Eye (tissue), 1 donor: Measurements from ENCODE around the gene ENO3.

Experiments used
- DNase-seq: peaks from one replicate; pipeline ENCODE4 v3.0.0-alpha.2; 2015

The ENO3 gene

GRCh38 chr17:4938069-4938491 is 12.8 kb upstream of the ENO3 start:
- no peak for DNase-seq

- DNase-seq = no peak
Observed at GRCh38 chr17:4938688-4939545, 12.0 kb upstream of the ENO3 start.

GRCh38 chr17:4939546-4939795 is 11.4 kb upstream of the ENO3 start:
- DNase-seq = no peak

- DNase-seq = peak; percentile 100
Observed at GRCh38 chr17:4939796-4940554, 10.9 kb upstream of the ENO3 start, which contains the start of the genes RNF167 and SLC25A11. TSS of gene RNF167 (plus strand) at chr17:4940268. CDS start at chr17:4940910, 642 bp downstream. TSS of gene SLC25A11 (minus strand) at chr17:4940046. CDS start at chr17:4939910, 136 bp downstream.

GRCh38 chr17:4940555-4941318 is 10.2 kb upstream of the ENO3 start:
- no peak for DNase-seq

GRCh38 chr17:4941319-4941610 is 9.7 kb upstream of the ENO3 start:
- no peak for DNase-seq

- no peak for DNase-seq
Observed at GRCh38 chr17:4942760-4943508, 8.0 kb upstream of the ENO3 start.

- DNase-seq = no peak
Observed at GRCh38 chr17:4944163-4944553, 6.8 kb upstream of the ENO3 start.

GRCh38 chr17:4944554-4945175 is 6.3 kb upstream of the ENO3 start:
- DNase-seq = no peak

GRCh38 chr17:4945176-4945943 is 5.6 kb upstream of the ENO3 start:
- DNase-seq = peak; percentile 14

- DNase-seq = no peak
Observed at GRCh38 chr17:4945944-4946280, 5.0 kb upstream of the ENO3 start.

- DNase-seq = no peak
Observed at GRCh38 chr17:4946312-4946976, 4.5 kb upstream of the ENO3 start.

- DNase-seq = peak; percentile 12
Observed at GRCh38 chr17:4947010-4947410, 3.9 kb upstream of the ENO3 start.

- peak; percentile 81 for DNase-seq
Observed at GRCh38 chr17:4947411-4948165, 3.3 kb upstream of the ENO3 start.

- peak; percentile 94 for DNase-seq
Observed at GRCh38 chr17:4948166-4948930, 2.6 kb upstream of the ENO3 start, which contains the start of gene PFN1. TSS of gene PFN1 (minus strand) at chr17:4948530. CDS start at chr17:4948394, 136 bp downstream.

GRCh38 chr17:4948931-4949320 is 2.0 kb upstream of the ENO3 start:
- peak; percentile 92 for DNase-seq

GRCh38 chr17:4949321-4950074 is 1.4 kb upstream of the ENO3 start:
- peak; percentile 83 for DNase-seq

- peak; percentile 61 for DNase-seq
Observed at GRCh38 chr17:4950075-4950745, 709 bp upstream of the ENO3 start.
